Activated T-cell treated with anti-CD3 and anti-CD28 coated beads, Interleukin-2, amount 50 U/mL, for 72 hours (primary cell): ENCODE measurements around the gene TPT1. TPM values are rescaled to one million over a fixed set of nuclear protein-coding genes. Genes with fewer than 3 reads are reported as not detected.
"Not testable (repeated sequence)": the region's sequence is repeated elsewhere in the genome, so short reads cannot be mapped to it uniquely, and the experiment has no call there.

Experiments used
- ATAC-seq, 2 donors: fragments of 150-1000 bp; cut with Tn5 transposase; replicated peaks in 1 of 2; 2 replicates each; pipeline ENCODE4 v1.10.0; 2021; ENCODE audit warnings: moderate library complexity in 2 of 2, mild to moderate bottlenecking in 1 of 2
- DNase-seq, 2 donors: peaks; one replicate each; pipeline ENCODE4 v3.0.0; 2021 to 2022; ENCODE audit warnings: mixed read lengths in 1 of 2
- H3K27ac Mint-ChIP-seq: one replicate; pipeline ENCODE4 v1.8.0; 2022; ENCODE audit warnings: mild to moderate bottlenecking, moderate library complexity, mixed read lengths
- H3K27me3 Mint-ChIP-seq: one replicate; pipeline ENCODE4 v1.8.0; 2022; ENCODE audit warnings: low read depth, mixed read lengths
- H3K36me3 Mint-ChIP-seq, 2 donors: one replicate each; pipeline ENCODE4 v1.8.0; 2022; ENCODE audit warnings: mixed read lengths in 2 of 2, mild to moderate bottlenecking in 1 of 2; ENCODE audit not compliant: insufficient read depth in 2 of 2
- H3K4me1 Mint-ChIP-seq: one replicate; pipeline ENCODE4 v1.8.0; 2022; ENCODE audit warnings: low read depth, mixed read lengths
- H3K4me3 Mint-ChIP-seq, 2 donors: one replicate each; pipeline ENCODE4 v1.8.0; 2022; ENCODE audit warnings: mild to moderate bottlenecking in 2 of 2, mixed read lengths in 2 of 2, moderate library complexity in 2 of 2
- H3K9me3 Mint-ChIP-seq, 2 donors: one replicate each; pipeline ENCODE4 v1.8.0; 2022; ENCODE audit warnings: mixed read lengths in 2 of 2
- total RNA-seq, 2 donors: library from RNA; stranded (reverse); gene quantifications; one replicate each; pipeline ENCODE4 v1.2.3, GENCODE V29; 2022

The TPT1 gene
- 1,000 to 10,000 TPM; 3,358 to 3,644 TPM for total RNA-seq

DNA sequence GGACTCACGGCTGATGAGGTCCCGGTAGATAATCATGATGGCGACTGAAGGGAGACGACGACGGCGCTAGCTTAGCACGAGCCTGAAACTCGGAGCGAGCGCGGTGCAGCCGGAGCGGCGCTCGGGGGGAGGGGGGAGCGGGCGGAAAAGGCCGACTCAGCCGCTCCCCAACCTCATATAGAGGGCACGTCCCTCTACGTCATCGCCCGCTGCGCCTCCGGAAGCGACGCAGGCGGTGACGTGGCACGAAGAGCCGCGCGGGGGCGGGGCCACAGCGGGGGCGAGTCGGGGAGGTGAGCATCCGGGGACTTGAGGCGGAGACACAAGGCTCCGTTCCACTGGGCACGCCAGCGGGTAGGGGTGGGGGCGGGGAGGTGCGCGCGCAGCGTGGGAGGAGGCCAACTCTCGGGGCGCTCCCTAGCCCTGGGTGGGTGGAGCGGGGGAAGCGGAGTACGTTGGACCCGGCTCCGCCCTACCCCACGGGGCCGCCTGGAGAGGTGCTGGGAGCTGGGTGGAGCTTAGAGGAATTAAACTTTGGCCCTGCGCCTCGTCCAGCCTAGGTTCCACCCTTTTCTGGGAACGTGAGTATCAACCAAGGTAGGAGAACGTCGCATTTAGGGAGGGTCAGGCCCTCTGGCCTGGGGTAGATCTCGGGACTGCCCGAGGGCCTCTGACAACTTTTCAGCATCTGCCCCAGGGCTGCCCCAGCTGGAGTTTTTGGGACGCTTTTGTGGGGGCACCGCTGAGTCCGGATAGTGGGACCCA, at the start of gene TPT1:
TSS of gene TPT1 (minus strand) at position 150 of the 765 bp plus-strand sequence. CDS start at position 36, 114 bp downstream.
- Mint-ChIP-seq H3K27me3 (no peaks in the 10 kb centered on the region), H3K27ac (peak within 1 kb of the TSS; percentile 97), H3K4me3 (peak within 1 kb of the TSS; percentile 89 to 93), H3K9me3 (no peaks in the 10 kb centered on the region), H3K36me3 (peaks cover 28 to 43% of the 10 kb centered on the region in 2 donors), H3K4me1 (peaks cover 50% of the 10 kb centered on the region)
- ATAC-seq (peak; percentile 81), DNase-seq (peak; percentile 99)

DNA sequence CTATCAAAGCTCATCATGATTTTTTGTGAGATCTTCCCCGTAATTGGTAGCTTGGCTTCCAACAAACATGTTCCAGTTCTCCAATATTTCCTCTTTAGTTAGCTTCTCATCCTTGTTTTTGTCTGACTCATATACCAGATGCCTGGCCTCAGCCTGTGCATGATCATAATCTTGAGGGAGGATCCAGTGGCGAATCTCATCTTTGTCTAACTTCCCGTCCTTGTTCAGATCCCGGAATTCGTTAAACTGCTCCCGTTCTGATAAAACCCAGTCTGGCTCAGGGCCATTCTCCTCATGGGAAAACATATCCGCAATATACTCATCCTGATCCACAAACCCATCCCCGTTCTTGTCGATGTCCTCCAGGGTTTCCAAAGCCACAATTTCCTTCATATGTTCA, 49.4 kb upstream of the TPT1 start:
- ATAC-seq, H3K27me3 Mint-ChIP-seq, DNase-seq, H3K36me3 Mint-ChIP-seq, H3K9me3 Mint-ChIP-seq, H3K4me3 Mint-ChIP-seq, H3K27ac Mint-ChIP-seq: not testable (repeated sequence)
- peaks cover 31% of the 10 kb centered on the region for H3K4me1 Mint-ChIP-seq

DNA sequence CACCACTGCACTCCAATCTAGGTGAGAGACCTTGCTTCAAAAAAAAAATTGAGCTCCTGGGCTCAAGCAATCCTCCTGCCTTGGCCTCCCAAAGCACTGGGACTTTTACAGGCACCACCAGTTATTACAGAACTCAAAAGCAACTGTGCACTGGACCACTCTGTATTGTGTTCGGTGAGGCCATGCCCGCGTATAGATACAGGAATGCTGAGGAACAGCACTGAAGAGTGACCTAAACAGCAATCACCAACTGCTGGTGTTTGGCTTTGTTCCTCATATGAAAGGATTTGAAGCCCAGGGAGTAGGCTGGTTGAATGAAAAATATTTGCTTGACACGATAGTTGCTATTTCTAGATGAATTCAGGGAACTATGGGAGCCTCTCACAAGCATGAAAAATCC, 47.7 kb upstream of the TPT1 start:
- no peak for ATAC-seq
- Mint-ChIP-seq H3K27me3 (no peaks in the 10 kb centered on the region), H3K9me3 (no peaks in the 10 kb centered on the region), H3K27ac (no peak overlapping the region), H3K4me1 (peaks cover 14% of the 10 kb centered on the region), H3K4me3 (no peak overlapping the region), H3K36me3 (peaks cover 0 to 4% of the 10 kb centered on the region in 2 donors)
- no peak for DNase-seq

DNA sequence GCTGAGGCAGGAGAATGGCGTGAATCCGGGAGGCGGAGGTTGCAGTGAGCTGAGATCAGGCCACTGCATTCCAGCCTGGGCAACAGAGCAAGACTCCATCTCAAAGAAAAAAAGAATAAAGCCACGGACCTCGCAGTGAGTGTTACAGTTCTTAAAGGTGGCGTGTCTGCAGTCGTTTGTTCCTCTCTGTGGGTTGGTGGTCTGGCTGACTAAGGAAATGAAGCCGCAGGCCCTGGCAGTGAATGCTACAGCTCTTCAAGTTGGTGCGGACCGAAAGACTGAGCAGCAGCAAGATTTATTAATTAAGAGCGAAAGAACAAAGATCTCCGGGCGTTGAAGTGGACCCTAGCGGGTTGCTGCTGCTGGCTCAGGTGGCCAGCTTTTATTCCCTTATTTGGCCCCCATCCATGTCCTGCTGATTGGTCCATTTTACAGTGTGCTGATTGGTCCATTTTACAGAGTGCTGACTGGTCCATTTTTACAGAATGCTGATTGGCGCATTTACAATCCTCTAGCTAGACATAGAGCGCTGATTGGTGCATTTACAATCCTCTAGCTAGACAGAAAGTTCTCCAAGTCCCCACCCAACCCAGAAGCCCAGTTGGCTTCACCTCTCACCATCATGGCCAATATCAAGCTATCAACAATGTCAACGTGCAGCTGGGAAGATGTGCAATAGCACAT, 46.1 kb upstream of the TPT1 start:
- not testable (repeated sequence) for H3K27me3 Mint-ChIP-seq, H3K4me3 Mint-ChIP-seq, H3K9me3 Mint-ChIP-seq, H3K27ac Mint-ChIP-seq, H3K36me3 Mint-ChIP-seq
- peaks cover 13% of the 10 kb centered on the region for H3K4me1 Mint-ChIP-seq
- ATAC-seq (peak; percentile 66 to 80), DNase-seq (peak in 1 of 2 donors; percentile 40)

DNA sequence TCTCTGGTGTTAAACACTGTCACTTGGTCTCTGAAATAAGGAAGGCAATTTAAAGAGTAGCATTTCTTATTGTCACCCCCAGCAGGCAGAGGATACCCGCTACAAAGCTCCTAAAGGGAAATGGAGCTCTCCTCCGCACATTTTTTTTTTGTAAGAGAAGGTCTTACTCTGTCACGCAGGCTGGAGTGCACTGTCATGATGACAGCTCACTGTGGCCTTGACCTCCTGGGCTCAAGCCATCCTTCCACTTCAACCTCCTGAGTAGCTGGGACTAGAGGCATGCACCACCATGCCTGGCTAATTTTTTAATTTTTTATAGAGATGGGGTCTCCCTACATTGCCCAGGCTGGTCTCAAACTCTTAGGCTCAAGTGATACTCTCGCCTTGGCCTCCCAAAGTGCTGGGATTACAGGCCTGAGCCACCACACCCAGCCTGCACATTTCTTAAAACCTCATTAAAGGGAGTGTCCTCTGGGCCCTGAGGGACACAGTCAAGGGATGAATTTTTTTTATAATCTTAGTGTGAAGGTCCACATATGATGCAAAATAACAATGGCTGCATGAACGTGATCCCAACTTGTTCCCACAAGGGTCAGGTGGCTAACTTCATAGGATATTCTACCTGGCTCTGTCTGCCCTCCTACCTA, 45.0 kb upstream of the TPT1 start:
- H3K36me3 Mint-ChIP-seq = peaks cover 0 to 4% of the 10 kb centered on the region in 2 donors
- no peak for DNase-seq
- H3K4me1 Mint-ChIP-seq = peaks cover 13% of the 10 kb centered on the region
- H3K27ac Mint-ChIP-seq = no peak overlapping the region
- H3K27me3 Mint-ChIP-seq = no peaks in the 10 kb centered on the region
- H3K4me3 Mint-ChIP-seq = no peak overlapping the region
- ATAC-seq = no peak
- no peaks in the 10 kb centered on the region for H3K9me3 Mint-ChIP-seq

DNA sequence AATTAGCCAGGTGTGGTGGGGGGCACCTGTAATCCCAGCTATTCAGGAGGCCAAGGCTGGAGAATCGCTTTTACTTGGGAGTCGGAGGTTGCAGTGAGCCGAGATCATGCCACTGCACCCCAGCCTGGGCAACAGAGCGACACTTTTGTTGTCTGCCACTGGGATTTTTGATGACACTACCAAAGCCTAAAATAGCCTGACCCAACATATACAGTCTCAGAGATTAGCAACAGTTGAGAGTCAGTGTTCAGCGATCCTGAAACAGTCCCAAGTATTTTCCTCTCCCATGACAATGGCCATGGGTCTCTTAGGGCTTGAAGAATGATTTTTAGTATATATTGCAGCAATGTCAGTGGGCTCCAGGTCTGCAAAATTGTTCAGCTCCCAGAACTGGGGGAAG, 44.3 kb upstream of the TPT1 start:
- peaks cover 13% of the 10 kb centered on the region for H3K4me1 Mint-ChIP-seq
- no peaks in the 10 kb centered on the region for H3K9me3 Mint-ChIP-seq
- H3K27me3 Mint-ChIP-seq = no peaks in the 10 kb centered on the region
- H3K27ac Mint-ChIP-seq = no peak overlapping the region
- ATAC-seq (no peak), DNase-seq (no peak)
- peaks cover 0 to 1% of the 10 kb centered on the region in 2 donors for H3K36me3 Mint-ChIP-seq
- no peak overlapping the region for H3K4me3 Mint-ChIP-seq

DNA sequence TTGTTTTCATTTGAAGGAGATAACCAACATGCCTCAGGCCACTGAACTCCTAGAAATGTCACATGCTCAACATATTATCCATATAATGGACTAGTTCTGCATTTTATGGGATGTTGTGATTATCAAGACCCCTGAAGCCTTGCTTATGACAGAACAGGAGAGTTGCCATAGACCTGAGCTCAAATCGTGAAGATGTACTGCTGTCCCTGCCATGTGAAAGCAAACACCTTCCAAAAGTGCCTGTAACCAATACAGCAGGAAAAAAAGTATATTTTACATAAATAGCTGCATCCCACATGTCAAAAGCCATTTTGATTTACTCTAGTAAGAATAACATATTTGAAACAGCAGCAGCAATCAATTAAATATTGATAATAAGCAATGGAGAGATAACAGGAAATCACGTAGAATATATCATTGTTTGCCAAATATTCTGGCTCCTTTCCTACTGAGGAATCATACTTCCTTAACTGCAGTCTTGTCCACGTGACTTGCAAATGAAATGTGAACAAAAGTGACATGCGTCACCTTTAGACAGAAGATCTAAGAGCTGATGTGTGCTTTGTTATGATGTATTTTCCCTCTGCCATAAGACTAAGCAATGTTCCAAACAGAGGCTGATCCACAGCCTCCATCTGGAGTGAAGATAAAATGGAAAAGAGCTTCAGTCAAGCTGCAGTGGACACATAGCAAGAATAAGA, 43.6 kb upstream of the TPT1 start:
- DNase-seq (no peak), ATAC-seq (no peak)
- Mint-ChIP-seq H3K4me1 (peaks cover 13% of the 10 kb centered on the region), H3K4me3 (no peak overlapping the region), H3K27ac (no peak overlapping the region), H3K9me3 (no peaks in the 10 kb centered on the region), H3K36me3 (no peaks in the 10 kb centered on the region), H3K27me3 (no peaks in the 10 kb centered on the region)

DNA sequence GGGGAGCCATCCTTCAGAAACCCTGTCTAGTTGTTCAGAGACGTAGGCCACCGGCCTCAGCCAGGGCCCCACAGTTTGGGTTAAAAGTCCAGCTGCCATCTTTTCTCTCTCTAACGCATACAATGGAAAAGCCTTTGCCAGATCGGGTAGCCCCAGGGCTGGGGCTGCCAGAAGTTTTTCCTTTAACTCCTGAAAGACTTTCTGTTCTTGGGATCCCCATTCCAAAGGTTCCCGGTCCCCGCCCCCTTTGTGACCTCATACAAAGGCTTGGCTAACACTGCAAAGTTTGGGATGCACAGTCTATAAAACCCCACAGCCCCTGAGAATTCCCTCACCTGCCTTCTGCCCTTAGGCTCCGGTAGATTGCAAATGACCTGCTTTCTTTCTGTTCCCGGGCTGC, 41.8 kb upstream of the TPT1 start:
- H3K4me3 Mint-ChIP-seq, H3K27ac Mint-ChIP-seq, H3K36me3 Mint-ChIP-seq, ATAC-seq, DNase-seq, H3K9me3 Mint-ChIP-seq, H3K27me3 Mint-ChIP-seq: not testable (repeated sequence)
- peaks cover 13% of the 10 kb centered on the region for H3K4me1 Mint-ChIP-seq

DNA sequence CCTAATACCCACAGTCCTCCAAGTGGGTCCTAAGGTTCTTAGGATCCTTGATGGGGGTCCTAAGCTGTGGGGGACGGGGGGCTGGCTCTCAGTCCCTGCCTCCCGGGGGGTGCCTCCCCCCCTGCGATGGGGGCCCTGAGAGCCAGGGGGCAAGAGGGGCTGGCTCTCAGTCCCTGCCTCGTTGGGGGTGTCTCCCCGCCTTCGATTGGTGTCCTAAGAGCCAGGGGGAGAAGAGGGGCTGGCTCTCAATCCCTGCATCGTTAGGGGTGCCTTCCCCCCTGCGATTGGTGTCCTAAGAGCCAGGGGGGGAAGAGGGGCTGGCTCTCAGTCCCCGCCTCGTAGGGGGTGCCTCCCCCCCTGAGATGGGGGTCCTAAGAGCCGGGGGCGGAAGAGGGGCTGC, 40.2 kb upstream of the TPT1 start:
- H3K36me3 Mint-ChIP-seq = no peaks in the 10 kb centered on the region
- H3K27me3 Mint-ChIP-seq = no peaks in the 10 kb centered on the region
- no peak overlapping the region for H3K4me3 Mint-ChIP-seq
- ATAC-seq (no peak), DNase-seq (no peak)
- no peaks in the 10 kb centered on the region for H3K9me3 Mint-ChIP-seq
- no peak overlapping the region for H3K27ac Mint-ChIP-seq
- H3K4me1 Mint-ChIP-seq = peaks cover 1% of the 10 kb centered on the region

DNA sequence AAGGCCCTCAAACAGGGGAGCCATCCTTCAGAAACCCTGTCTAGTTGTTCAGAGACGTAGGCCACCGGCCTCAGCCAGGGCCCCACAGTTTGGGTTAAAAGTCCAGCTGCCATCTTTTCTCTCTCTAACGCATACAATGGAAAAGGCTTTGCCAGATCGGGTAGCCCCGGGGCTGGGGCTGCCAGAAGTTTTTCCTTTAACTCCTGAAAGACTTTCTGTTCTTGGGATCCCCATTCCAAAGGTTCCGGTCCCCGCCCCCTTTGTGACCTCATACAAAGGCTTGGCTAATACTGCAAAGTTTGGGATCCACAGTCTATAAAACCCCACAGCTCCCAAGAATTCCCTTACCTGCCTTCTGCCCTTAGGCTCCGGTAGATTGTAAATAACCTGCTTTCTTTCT, 39.7 kb upstream of the TPT1 start:
- H3K27me3 Mint-ChIP-seq, ATAC-seq, H3K4me1 Mint-ChIP-seq, H3K4me3 Mint-ChIP-seq, H3K27ac Mint-ChIP-seq, DNase-seq, H3K36me3 Mint-ChIP-seq, H3K9me3 Mint-ChIP-seq: not testable (repeated sequence)

DNA sequence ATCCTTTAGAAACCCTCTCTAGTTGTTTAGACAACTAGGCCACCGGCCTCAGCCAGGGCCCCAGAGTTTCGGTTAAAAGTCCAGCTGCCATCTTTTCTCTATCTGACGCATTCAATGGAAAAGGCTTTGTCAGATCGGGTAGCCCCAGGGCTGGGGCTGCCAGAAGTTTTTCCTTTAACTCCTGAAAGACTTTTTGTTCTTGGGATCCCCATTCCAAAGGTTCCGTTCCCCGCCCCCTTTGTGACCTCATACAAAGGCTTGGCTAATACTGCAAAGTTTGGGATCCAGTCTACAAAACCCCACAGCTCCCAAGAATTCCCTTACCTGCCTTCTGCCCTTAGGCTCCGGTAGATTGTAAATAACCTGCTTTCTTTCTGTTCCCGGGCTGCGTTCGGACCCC, 38.5 kb upstream of the TPT1 start:
- not testable (repeated sequence) for H3K27me3 Mint-ChIP-seq, ATAC-seq, DNase-seq, H3K27ac Mint-ChIP-seq, H3K36me3 Mint-ChIP-seq, H3K9me3 Mint-ChIP-seq, H3K4me1 Mint-ChIP-seq, H3K4me3 Mint-ChIP-seq

DNA sequence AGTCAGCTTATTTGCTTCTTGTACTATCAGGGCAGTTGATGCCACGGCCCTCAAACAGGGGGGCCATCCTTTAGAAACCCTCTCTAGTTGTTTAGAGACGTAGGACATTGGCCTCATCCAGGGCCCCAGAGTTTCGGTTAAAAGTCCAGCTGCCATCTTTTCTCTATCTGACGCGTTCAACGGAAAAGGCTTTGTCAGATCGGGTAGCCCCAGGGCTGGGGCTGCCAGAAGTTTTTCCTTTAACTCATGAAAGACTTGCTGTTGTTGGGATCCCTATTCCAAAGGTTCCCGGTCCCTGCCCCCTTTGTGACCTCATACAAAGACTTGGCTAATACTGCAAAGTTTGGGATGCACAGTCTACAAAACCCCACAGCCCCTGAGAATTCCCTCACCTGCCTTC, 37.8 kb upstream of the TPT1 start:
- H3K9me3 Mint-ChIP-seq, H3K4me1 Mint-ChIP-seq, H3K36me3 Mint-ChIP-seq: not testable (repeated sequence)

DNA sequence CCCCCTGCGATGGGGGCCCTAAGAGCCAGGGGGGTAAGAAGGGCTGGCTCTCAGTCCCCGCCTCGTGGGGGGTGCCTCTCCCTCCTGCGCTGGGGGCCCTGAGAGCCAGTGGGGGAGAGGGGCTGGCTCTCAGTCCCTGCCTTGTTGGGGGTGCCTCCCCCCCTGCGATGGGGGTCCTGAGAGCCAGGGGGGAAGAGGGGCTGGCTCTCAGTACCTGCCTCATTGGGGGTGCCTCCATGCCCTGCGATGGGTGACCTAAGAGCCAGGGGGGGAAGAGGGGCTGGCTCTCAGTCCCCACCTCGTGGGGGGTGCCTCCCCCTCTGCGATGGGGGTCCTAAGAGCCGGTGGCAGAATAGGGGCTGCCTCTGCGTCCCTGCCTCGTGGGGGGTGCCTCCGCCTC, 36.3 kb upstream of the TPT1 start:
- not testable (repeated sequence) for H3K36me3 Mint-ChIP-seq, DNase-seq, H3K9me3 Mint-ChIP-seq, H3K4me1 Mint-ChIP-seq, H3K27ac Mint-ChIP-seq, H3K27me3 Mint-ChIP-seq, H3K4me3 Mint-ChIP-seq, ATAC-seq

More for the DNA sequence above, 37.8 kb upstream of the TPT1 start:
- H3K27me3 Mint-ChIP-seq, ATAC-seq, H3K4me3 Mint-ChIP-seq, DNase-seq, H3K27ac Mint-ChIP-seq: not testable (repeated sequence)
